ENCODE results near the gene DENND2D.

The DENND2D gene

DNA sequence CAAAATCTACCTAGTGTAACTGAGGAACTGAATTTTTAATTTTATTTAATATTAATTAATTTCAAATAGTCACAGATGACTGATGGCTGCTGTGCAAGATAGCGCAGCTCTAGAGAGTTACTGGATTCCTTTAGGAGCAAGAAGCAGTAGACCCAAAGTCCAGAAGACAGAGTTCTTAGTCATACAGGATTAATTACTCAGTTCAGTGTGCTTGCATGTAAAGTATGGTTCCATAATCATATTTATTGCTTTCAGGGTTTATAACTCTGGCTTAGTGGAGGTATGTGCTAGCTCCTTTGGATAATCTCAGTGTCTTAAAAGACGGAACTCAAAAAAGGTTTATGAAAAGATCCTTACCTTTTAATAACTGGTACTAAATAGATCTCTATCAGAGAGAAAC lies 43.0 kb downstream of the DENND2D start:
- in situ Hi-C loops (cut with HindIII; ENCODE audit: low sequenced_read_pairs) = no loop called here
- H3K4me3 ChIP-seq (ENCODE audit: low read depth, low read length) = no peak overlapping the region
- TF ChIP-seq, protein P1, sequence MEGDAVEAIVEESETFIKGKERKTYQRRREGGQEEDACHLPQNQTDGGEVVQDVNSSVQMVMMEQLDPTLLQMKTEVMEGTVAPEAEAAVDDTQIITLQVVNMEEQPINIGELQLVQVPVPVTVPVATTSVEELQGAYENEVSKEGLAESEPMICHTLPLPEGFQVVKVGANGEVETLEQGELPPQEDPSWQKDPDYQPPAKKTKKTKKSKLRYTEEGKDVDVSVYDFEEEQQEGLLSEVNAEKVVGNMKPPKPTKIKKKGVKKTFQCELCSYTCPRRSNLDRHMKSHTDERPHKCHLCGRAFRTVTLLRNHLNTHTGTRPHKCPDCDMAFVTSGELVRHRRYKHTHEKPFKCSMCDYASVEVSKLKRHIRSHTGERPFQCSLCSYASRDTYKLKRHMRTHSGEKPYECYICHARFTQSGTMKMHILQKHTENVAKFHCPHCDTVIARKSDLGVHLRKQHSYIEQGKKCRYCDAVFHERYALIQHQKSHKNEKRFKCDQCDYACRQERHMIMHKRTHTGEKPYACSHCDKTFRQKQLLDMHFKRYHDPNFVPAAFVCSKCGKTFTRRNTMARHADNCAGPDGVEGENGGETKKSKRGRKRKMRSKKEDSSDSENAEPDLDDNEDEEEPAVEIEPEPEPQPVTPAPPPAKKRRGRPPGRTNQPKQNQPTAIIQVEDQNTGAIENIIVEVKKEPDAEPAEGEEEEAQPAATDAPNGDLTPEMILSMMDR (IDR thresholded peaks at IDR 0.05; ENCODE audit: low read depth, low read length, missing control alignments) = no peak
- no peak for DNase-seq (ENCODE audit: low read depth)

DNA sequence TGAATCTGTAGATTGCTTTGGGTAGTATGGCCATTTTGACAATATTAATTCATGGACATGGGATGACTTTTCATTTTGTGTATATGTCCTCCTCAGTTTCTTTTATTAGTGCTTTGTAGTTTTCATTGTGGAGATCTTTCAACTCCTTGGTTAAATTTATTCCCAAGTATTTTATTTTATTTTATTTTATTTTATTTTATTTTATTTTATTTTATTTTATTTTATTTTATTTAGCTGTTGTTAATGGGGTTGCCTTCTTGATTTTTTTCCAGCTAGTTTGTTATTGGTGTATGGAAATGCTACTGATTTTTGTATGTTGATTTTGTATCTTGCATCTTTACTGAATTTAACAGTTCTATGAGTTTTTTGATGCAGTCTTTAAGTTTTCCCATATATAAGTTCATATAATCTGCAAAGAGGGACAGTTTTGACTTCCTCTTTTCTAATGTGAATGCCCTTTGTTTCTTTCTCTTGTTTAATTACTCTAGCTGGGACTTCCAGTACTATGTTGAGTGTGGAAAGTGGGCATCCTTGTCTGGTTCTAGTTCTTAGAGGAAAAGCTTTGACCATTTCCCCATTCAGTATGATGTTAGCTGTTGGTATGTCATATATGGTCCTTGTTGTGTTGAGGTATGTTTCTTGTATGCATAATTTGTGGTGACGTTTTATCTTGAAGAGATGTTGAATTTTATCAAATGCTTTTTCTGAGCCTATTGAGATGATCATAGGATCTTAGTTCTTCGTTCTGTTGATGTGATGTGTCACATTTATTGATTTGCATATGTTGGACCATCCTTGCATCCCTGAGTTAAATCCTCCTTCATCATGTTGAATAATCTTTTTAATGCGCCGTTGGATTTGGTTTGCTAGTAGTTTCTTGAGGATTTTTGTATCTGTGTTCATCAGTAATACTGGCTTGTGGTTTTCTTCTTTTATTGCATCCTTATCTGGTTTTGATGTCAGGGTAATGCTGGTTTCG lies 46.1 kb downstream of the DENND2D start:
- in situ Hi-C loops (cut with HindIII; ENCODE audit: low sequenced_read_pairs) = no loop called here
- DNase-seq (ENCODE audit: low read depth) = no peak
- TF ChIP-seq, protein P1 (IDR thresholded peaks at IDR 0.05; ENCODE audit: low read depth, low read length, missing control alignments) = no peak
- H3K4me3 ChIP-seq (ENCODE audit: low read depth, low read length) = no peak overlapping the region

DNA sequence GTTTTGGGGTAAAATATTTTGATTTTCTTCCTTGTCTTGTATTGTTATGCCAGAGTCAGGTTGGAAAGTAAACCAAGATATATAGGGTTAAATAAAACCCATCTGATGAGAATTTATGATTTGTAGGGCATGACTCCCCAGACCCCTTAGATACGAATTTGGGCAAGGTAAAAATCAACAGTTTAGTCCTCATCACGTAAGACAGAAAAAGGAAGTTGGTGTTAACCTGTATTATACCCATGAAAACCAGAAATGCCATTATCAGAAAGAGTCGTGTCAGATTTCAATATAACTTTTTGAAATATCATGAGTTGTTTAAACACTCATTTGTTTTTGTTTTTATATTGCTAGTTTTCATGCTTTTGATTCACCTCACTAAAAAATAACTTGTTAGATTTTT lies 48.6 kb downstream of the DENND2D start:
- no peak for DNase-seq (ENCODE audit: low read depth)
- H3K4me3 ChIP-seq (ENCODE audit: low read depth, low read length) = no peak overlapping the region
- in situ Hi-C loops (cut with HindIII; ENCODE audit: low sequenced_read_pairs) = no loop called here
- TF ChIP-seq, protein P1 (IDR thresholded peaks at IDR 0.05; ENCODE audit: low read depth, low read length, missing control alignments) = no peak

GRCh38 chr1:111148376-111148881 lies 52.0 kb downstream of the DENND2D start:
- in situ Hi-C loops (cut with HindIII; ENCODE audit: low sequenced_read_pairs) = no loop called here
- H3K4me3 ChIP-seq (ENCODE audit: low read depth, low read length) = no peak overlapping the region
- no peak for DNase-seq (ENCODE audit: low read depth)
- TF ChIP-seq, protein P1 (IDR thresholded peaks at IDR 0.05; ENCODE audit: low read depth, low read length, missing control alignments) = no peak

DNA sequence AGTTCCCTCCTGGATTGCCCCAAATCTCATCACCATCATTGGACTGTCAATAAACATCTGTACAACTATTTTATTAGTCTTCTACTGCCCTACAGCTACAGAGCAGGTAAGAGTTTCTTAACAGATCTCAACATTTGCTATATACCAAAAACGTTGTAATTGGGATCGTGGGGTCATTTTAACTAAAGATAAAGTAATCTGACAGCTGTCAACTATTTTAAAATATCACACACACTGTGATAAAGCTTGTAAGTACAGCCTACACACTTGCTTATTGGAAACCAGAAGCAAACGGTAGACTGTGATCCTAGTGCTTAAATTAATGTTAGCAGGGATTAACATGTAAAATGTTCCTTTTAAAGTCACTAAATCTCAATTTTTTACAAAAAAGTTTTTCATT lies 52.5 kb downstream of the DENND2D start:
- TF ChIP-seq, protein P1 (IDR thresholded peaks at IDR 0.05; ENCODE audit: low read depth, low read length, missing control alignments) = no peak
- no peak for DNase-seq (ENCODE audit: low read depth)
- no peak overlapping the region for H3K4me3 ChIP-seq (ENCODE audit: low read depth, low read length)
- in situ Hi-C loops (cut with HindIII; ENCODE audit: low sequenced_read_pairs) = no loop called here

DNA sequence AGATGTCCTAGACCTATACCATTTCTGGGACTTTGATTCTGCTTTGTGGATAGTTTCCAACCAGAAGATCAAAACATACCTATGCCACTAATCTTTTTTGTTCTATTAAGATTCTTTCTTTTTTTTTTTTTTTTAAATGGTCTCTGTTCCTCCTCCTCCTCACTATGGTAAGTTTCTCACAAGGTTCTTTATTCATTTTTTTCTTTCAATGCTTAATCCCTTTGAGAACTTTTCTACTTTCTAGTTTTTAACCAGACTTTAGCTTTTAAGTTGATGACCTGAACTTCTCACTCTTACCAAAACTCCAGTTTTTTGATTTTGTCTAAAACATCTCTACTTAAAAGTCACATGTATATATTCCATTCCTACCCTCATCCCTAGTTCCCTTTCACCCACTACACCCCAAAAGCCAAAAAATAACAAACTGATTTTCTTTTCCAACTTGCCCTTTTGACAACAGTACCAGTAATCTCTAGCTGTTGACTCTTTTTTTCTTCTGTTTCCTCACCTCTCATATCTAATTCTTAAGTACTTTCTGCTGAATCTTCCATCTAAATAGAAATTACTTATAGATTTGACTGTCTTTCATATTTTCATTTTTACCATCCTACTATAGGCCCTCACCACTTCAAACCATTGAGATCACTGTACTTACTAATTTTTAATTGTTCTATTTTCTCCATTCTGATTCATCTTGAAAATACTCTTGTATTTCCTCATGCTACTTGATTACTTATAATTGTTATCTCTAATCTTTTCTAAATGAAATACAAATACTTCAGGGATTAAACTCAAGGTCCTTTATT lies 54.3 kb downstream of the DENND2D start:
- DNase-seq (ENCODE audit: low read depth) = no peak
- in situ Hi-C loops (cut with HindIII; ENCODE audit: low sequenced_read_pairs) = no loop called here
- H3K4me3 ChIP-seq (ENCODE audit: low read depth, low read length) = no peak overlapping the region
- TF ChIP-seq, protein P1 (IDR thresholded peaks at IDR 0.05; ENCODE audit: low read depth, low read length, missing control alignments) = no peak
